B cell (primary cell): Measurements from ENCODE around the gene TEX10. TPM values are rescaled to one million over a fixed set of nuclear protein-coding genes. Genes with fewer than 3 reads are reported as not detected.

Experiments used
- ATAC-seq: fragments of 200-7000 bp; cut with Tn5 transposase; one replicate; pipeline ENCODE4 v1.10.0; 2021; ENCODE audit warnings: low read depth, mild to moderate bottlenecking, moderate number of reproducible peaks, moderate library complexity
- CTCF ChIA-PET: fragments of 350-600 bp; sonication (Branson Sonifier 250); formaldehyde crosslinking; loops from one replicate; lab custom pipeline; 2021; ENCODE audit warnings: antibody characterized with exemption, inconsistent platforms; lab: Charles Lee
- POLR2A ChIA-PET: fragments of 350-600 bp; sonication (Branson Sonifier 250); formaldehyde crosslinking; loops from one replicate; lab custom pipeline; 2021; ENCODE audit warnings: antibody characterized with exemption; lab: Charles Lee
- DNase-seq: peaks from one replicate; pipeline ENCODE4 v3.0.0; 2013
- H2AFZ ChIP-seq: 2 replicates; pipeline ENCODE4 v1.6.1; 2012; ENCODE audit warnings: mild to moderate bottlenecking, low read depth, low read length; ENCODE audit not compliant: insufficient read depth, poor library complexity, severe bottlenecking
- H3K27ac ChIP-seq, 2 donors: 1 replicate in 1 of 2; 2 replicates in 1 of 2; pipeline ENCODE4 v1.5.1; 2012 to 2013; ENCODE audit warnings: low read length in 2 of 2, mild to moderate bottlenecking in 2 of 2, moderate library complexity in 1 of 2
- H3K27me3 ChIP-seq, 4 experiments: fragments of 200-600 bp in 1 of 4; sonication (generic) in 1 of 4; replicated peaks in 1 of 4; 1 replicate in 2 of 4; 2 replicates in 2 of 4; pipeline versions ENCODE4 v1.6.1 to v1.7.0; 2013 to 2016; ENCODE audit warnings: low read length in 3 of 4, mild to moderate bottlenecking in 2 of 4, mixed read lengths in 1 of 4, moderate library complexity in 1 of 4; ENCODE audit not compliant: insufficient read depth in 4 of 4, control insufficient read depth in 3 of 4; ENCODE audit errors: control extremely low read depth in 1 of 4
- H3K36me3 ChIP-seq, 2 experiments: replicated peaks in 1 of 2; 1 replicate in 1 of 2; 2 replicates in 1 of 2; pipeline versions ENCODE4 v1.6.1 to v1.7.1; 2013; ENCODE audit warnings: low read length in 1 of 2; ENCODE audit not compliant: insufficient read depth in 2 of 2, control insufficient read depth in 1 of 2; ENCODE audit errors: control extremely low read depth in 1 of 2, extremely low read depth in 1 of 2
- H3K4me1 ChIP-seq, 2 donors: fragments of 200-600 bp in 1 of 2; sonication (generic) in 1 of 2; 1 replicate in 1 of 2; 2 replicates in 1 of 2; pipeline versions ENCODE4 v1.5.1 to v1.6.1; 2013 to 2017; ENCODE audit warnings: low read length in 2 of 2; ENCODE audit not compliant: control insufficient read depth in 2 of 2, insufficient read depth in 2 of 2
- H3K4me2 ChIP-seq: replicated peaks from 2 replicates; pipeline ENCODE3; 2012; ENCODE audit warnings: mild to moderate bottlenecking, low read depth, low read length; ENCODE audit not compliant: poor library complexity, severe bottlenecking
- H3K4me3 ChIP-seq, 5 experiments: fragments of 200-600 bp in 1 of 5; sonication (generic) in 1 of 5; 1 replicate in 3 of 5; 2 replicates in 2 of 5; pipeline versions ENCODE4 v1.5.1 to v1.7.0; 2011 to 2016; ENCODE audit warnings: low read length in 4 of 5, mild to moderate bottlenecking in 4 of 5, low read depth in 2 of 5, control low read depth in 1 of 5, moderate library complexity in 1 of 5; ENCODE audit not compliant: insufficient read depth in 1 of 5; ENCODE audit errors: control extremely low read depth in 1 of 5, extremely low read depth in 1 of 5
- H3K79me2 ChIP-seq: fragments of 200-600 bp; sonication (generic); one replicate; pipeline ENCODE4 v1.6.0; 2016; ENCODE audit warnings: low read length; ENCODE audit not compliant: control insufficient read depth, insufficient read depth
- H3K9ac ChIP-seq: fragments of 200-600 bp; sonication (generic); 2 replicates; pipeline ENCODE4 v1.6.1; 2017; ENCODE audit warnings: mild to moderate bottlenecking, low read length, moderate library complexity
- H3K9me3 ChIP-seq, 3 donors: one replicate each; pipeline versions ENCODE4 v1.6.1 to v1.7.1; 2013; ENCODE audit warnings: low read length in 2 of 3; ENCODE audit not compliant: control insufficient read depth in 2 of 3, insufficient read depth in 1 of 3; ENCODE audit errors: control extremely low read depth in 1 of 3
- H4K20me1 ChIP-seq: 2 replicates; pipeline ENCODE4 v1.6.0; 2012; ENCODE audit warnings: mild to moderate bottlenecking, low read length; ENCODE audit not compliant: insufficient read depth, control insufficient read depth, poor library complexity, severe bottlenecking
- H3K27ac Mint-ChIP-seq: one replicate; pipeline ENCODE4 v1.8.0; 2021; ENCODE audit warnings: mixed read lengths
- H3K27me3 Mint-ChIP-seq: one replicate; pipeline ENCODE4 v1.8.0; 2021; ENCODE audit warnings: mixed read lengths
- H3K4me1 Mint-ChIP-seq: one replicate; pipeline ENCODE4 v1.8.0; 2021; ENCODE audit warnings: mixed read lengths
- H3K4me3 Mint-ChIP-seq: one replicate; pipeline ENCODE4 v1.8.0; 2021; ENCODE audit warnings: mixed read lengths
- H3K9me3 Mint-ChIP-seq: one replicate; pipeline ENCODE4 v1.8.0; 2022; ENCODE audit warnings: mixed read lengths; ENCODE audit not compliant: insufficient read depth
- CTCF ChIP-seq: fragments of 200-600 bp; IDR thresholded peaks from one replicate; pipeline ENCODE4 v1.8.0; 2022; ENCODE audit warnings: antibody characterized with exemption, mild to moderate bottlenecking
- EZH2 ChIP-seq: IDR thresholded peaks from 2 replicates; pipeline ENCODE4 v1.6.1; 2012; ENCODE audit warnings: borderline replicate concordance, low read depth, mild to moderate bottlenecking, moderate library complexity, low read length; ENCODE audit not compliant: insufficient read depth, poor library complexity, severe bottlenecking
- WGBS: methylation state at CpG from one replicate; pipeline ENCODE4 v1.1.5; 2013; ENCODE audit warnings: missing lambda C conversion rate; ENCODE audit not compliant: insufficient coverage; 5-methylcytosine and 5-hydroxymethylcytosine counted together
- intact Hi-C: fragments of 100-400 bp; cut with micrococcal nuclease; formaldehyde crosslinking; loops from one replicate; pipeline ENCODE4 v1.10.0; 2022
- polyA plus RNA-seq: library from polyadenylated mRNA; depleted of rRNA; stranded (reverse); fragments of >200 nt; gene quantifications from 2 replicates; pipeline ENCODE4 v1.2.3, GENCODE V29; 2012
- total RNA-seq, 2 donors: library from RNA; stranded (reverse); fragments of 120-200 nt in 1 of 2; gene quantifications; 1 replicate in 1 of 2; 2 replicates in 1 of 2; pipeline versions ENCODE4 v1.2.3 to v1.2.4, GENCODE V29; 2013 to 2022

Gene TEX10
- total and polyA plus RNA-seq, 2 donors (not counting 1 experiment from before 2014, with no cell fraction given): 15.5 to 24.9 TPM

- peak overlapping the region; percentile 62 for H3K4me3 Mint-ChIP-seq
- peak overlapping the region; percentile 5 for H3K27ac Mint-ChIP-seq
- no peak overlapping the region for H3K9ac ChIP-seq
- no peaks in the 10 kb centered on the region for H3K27me3 ChIP-seq
- H3K4me1 ChIP-seq: peaks cover 25 to 26% of the 10 kb centered on the region in 2 donors
- POLR2A ChIA-PET: no interaction called here
- no peaks in the 10 kb centered on the region for H3K27me3 Mint-ChIP-seq
- H3K4me2 ChIP-seq: peak overlapping the region; percentile 95
- peaks cover 29% of the 10 kb centered on the region for H4K20me1 ChIP-seq
- WGBS: 92% methylated on average over 1 of the region's 1 CpG
- no peak overlapping the region for H2AFZ ChIP-seq
- TF ChIP-seq EZH2 (no peak), CTCF (no peak)
- no peaks in the 10 kb centered on the region for H3K9me3 Mint-ChIP-seq
- intact Hi-C loops: loop anchor here (5.0 to 10.0 kb wide), 4 partner anchors 245 to 1182 kb away; partner anchors contain the start of genes ALG2, NR4A3, RNF20 and SEC61B
- no peak overlapping the region for H3K27ac ChIP-seq
- H3K9me3 ChIP-seq: no peaks in the 10 kb centered on the region
- DNase-seq (peak; percentile 13), ATAC-seq (no peak)
- peaks cover 4 to 19% of the 10 kb centered on the region in 2 experiments for H3K36me3 ChIP-seq
- CTCF ChIA-PET: interaction anchor here (1.0 to 2.5 kb wide), 2 partner anchors 22 to 28 kb away, joined by 4 to 5 read pairs; no protein-coding TSS in a partner anchor
- peaks cover 72% of the 10 kb centered on the region for H3K79me2 ChIP-seq
- no peak overlapping the region for H3K4me3 ChIP-seq
- peaks cover 61% of the 10 kb centered on the region for H3K4me1 Mint-ChIP-seq
These were observed 2.6 kb downstream of the TEX10 start for GRCh38 chr9:100350188-100350587.

- no peak overlapping the region for H2AFZ ChIP-seq
- no peak for TF ChIP-seq EZH2
- no peak for TF ChIP-seq CTCF
- H3K9me3 ChIP-seq: no peaks in the 10 kb centered on the region
- H4K20me1 ChIP-seq: peaks cover 41% of the 10 kb centered on the region
- H3K9ac ChIP-seq: no peak overlapping the region
- no peaks in the 10 kb centered on the region for H3K27me3 Mint-ChIP-seq
- no peak overlapping the region for H3K4me3 ChIP-seq
- H3K27ac Mint-ChIP-seq: no peak overlapping the region
- DNase-seq (no peak), ATAC-seq (no peak)
- no peak overlapping the region for H3K4me2 ChIP-seq
- H3K36me3 ChIP-seq: peaks cover 4 to 19% of the 10 kb centered on the region in 2 experiments
- intact Hi-C loops: no loop called here
- no peaks in the 10 kb centered on the region for H3K27me3 ChIP-seq
- POLR2A ChIA-PET: no interaction called here
- peaks cover 95% of the 10 kb centered on the region for H3K79me2 ChIP-seq
- CTCF ChIA-PET: interaction anchor here (1.2 kb wide), 1 partner anchor 23 kb away, joined by 5 read pairs; no protein-coding TSS in a partner anchor
- H3K27ac ChIP-seq: no peak overlapping the region
- H3K4me1 Mint-ChIP-seq: peaks cover 49% of the 10 kb centered on the region
- peaks cover 20 to 28% of the 10 kb centered on the region in 2 donors for H3K4me1 ChIP-seq
- H3K9me3 Mint-ChIP-seq: no peaks in the 10 kb centered on the region
- WGBS: 67% methylated on average over 1 of the region's 3 CpGs
- no peak overlapping the region for H3K4me3 Mint-ChIP-seq
These were observed 5.9 kb downstream of the TEX10 start for GRCh38 chr9:100346836-100347235.
